Measurements from ENCODE around the gene PATJ. TPM values are rescaled to one million over a fixed set of nuclear protein-coding genes. Genes with fewer than 3 reads are reported as not detected.
A peak's percentile ranks its signal among the peaks of the same experiment; 100 is the strongest.
"Not testable (repeated sequence)": the region's sequence is repeated elsewhere in the genome, so short reads cannot be mapped to it uniquely, and the experiment has no call there.

The PATJ gene
- total RNA-seq, 1 experiment from 2014 or later: 47.3 TPM

DNA sequence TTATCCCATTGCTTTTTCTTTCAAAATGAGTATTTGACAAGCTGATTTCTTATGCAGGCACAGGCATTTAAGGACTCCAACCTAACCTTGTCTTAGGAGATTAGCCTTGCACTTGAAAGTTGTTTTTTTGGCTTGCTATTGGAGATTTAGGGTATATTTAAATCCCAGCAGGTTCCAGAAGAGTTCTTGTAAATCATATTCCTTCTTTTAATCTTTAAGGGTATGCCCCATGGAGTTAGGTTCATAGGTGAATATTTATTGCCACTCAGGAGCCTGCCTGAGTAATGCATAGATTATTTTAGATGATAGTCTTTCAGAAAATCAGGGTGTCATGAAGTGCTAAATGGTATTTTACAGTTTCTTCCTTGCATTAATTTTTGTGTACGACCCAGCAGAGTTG is 146.5 kb downstream of the PATJ start:
- H4K5ac ChIP-seq (ENCODE audit: insufficient read length, low read depth, low read length): no peak overlapping the region
- no peak overlapping the region for H4K91ac ChIP-seq (ENCODE audit: insufficient read length, low read depth, low read length)
- no peak overlapping the region for H3K23ac ChIP-seq (ENCODE audit: insufficient read length, low read depth, low read length)
- H3K4me2 ChIP-seq (ENCODE audit: insufficient read depth, insufficient read length, low read length): no peak overlapping the region
- H3K79me1 ChIP-seq (ENCODE audit: insufficient read depth, low read depth, low read length, poor library complexity, severe bottlenecking): no peaks in the 10 kb centered on the region
- H3K18ac ChIP-seq (ENCODE audit: insufficient read length, low read depth, low read length): no peak overlapping the region
- H3K36me3 Mint-ChIP-seq (ENCODE audit: insufficient read depth in 1 of 3, low read depth in 3 of 3): peaks cover 14 to 48% (median 29%) of the 10 kb centered on the region in 3 experiments; a peak in 6 of 7 replicates
- H3K14ac ChIP-seq (ENCODE audit: insufficient read depth, low read length): no peak overlapping the region
- H3K4ac ChIP-seq (ENCODE audit: low read depth, low read length): no peak overlapping the region
- H3K27me3 Mint-ChIP-seq (ENCODE audit: low read depth): no peaks in the 10 kb centered on the region
- H2AK5ac ChIP-seq (ENCODE audit: insufficient read length, low read length): no peak overlapping the region
- H3K4me1 ChIP-seq (ENCODE audit: insufficient read depth, low read length): no peaks in the 10 kb centered on the region
- H2BK15ac ChIP-seq (ENCODE audit: low read depth, low read length): no peak overlapping the region
- no peak overlapping the region for H3K4me3 Mint-ChIP-seq
- no peak for DNase-seq
- H3K27ac ChIP-seq (ENCODE audit: insufficient read length, low read depth, low read length): no peak overlapping the region
- H3K27ac Mint-ChIP-seq: no peak overlapping the region
- no peaks in the 10 kb centered on the region for H3K9me3 ChIP-seq (ENCODE audit: control insufficient read depth, low read depth, low read length)
- no peak for TF ChIP-seq CTCF (conservative IDR thresholded peaks at IDR 0.05)
- peaks cover 7 to 8% of the 10 kb centered on the region in 2 experiments for H3K4me1 Mint-ChIP-seq
- no peak overlapping the region for H2AFZ ChIP-seq (ENCODE audit: low read length)
- no peaks in the 10 kb centered on the region for H4K20me1 ChIP-seq (ENCODE audit: control insufficient read depth, insufficient read depth, insufficient read length)
- H3K9me3 Mint-ChIP-seq: no peaks in the 10 kb centered on the region
- no peak overlapping the region for H2BK20ac ChIP-seq (ENCODE audit: low read depth, low read length, poor library complexity, severe bottlenecking)
- H3K79me2 ChIP-seq (ENCODE audit: insufficient read depth, low read length): no peaks in the 10 kb centered on the region
- no peak overlapping the region for H3K9ac ChIP-seq (ENCODE audit: extremely low read depth, insufficient read length, low read length)
- H3K27me3 ChIP-seq (ENCODE audit: insufficient read depth, low read length): no peaks in the 10 kb centered on the region
- H4K8ac ChIP-seq (replicated peaks; ENCODE audit: insufficient read length, low read depth, low read length): no peak overlapping the region
- H2BK5ac ChIP-seq (ENCODE audit: insufficient read length, low read length): no peak overlapping the region
- H3K56ac ChIP-seq (ENCODE audit: insufficient read length, low read depth, low read length): no peak overlapping the region
- no peak overlapping the region for H3T11ph ChIP-seq (ENCODE audit: low read length)
- H3K23me2 ChIP-seq (ENCODE audit: insufficient read length, low read depth, low read length, poor library complexity, severe bottlenecking): no peaks in the 10 kb centered on the region
- no peak overlapping the region for H2BK12ac ChIP-seq (ENCODE audit: insufficient read length, low read depth, low read length)
- no peak overlapping the region for H2BK120ac ChIP-seq (ENCODE audit: low read depth, low read length, poor library complexity, severe bottlenecking)
- no CpG with 5 or more reads among the region's 1 CpG for WGBS (ENCODE audit: extremely low coverage, insufficient read length, low lambda C conversion rate)

DNA sequence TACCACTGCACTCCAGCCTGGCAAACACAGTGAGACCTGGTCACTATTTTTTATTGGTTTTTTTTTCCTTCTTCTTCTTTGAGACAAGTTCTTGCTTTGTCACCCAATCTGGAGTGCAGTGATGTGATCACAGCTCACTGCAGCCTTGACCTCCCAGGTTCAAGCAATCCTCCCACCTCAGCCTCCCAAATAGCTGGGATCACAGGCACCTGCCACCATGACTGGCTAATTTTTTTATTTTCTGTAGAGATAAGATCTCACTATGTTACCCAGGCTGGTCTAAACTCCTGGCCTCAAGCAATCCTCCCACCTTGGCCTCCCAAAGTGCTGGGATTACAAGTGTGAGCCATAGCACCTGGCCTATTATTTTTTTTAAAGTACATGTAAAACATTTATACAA is 148.2 kb downstream of the PATJ start:
- not testable (repeated sequence) for H4K8ac ChIP-seq (replicated peaks; ENCODE audit: insufficient read length, low read depth, low read length); H2BK12ac ChIP-seq (ENCODE audit: insufficient read length, low read depth, low read length); H3K18ac ChIP-seq (ENCODE audit: insufficient read length, low read depth, low read length); H3K27ac ChIP-seq (ENCODE audit: insufficient read length, low read depth, low read length); H3K4me1 ChIP-seq (ENCODE audit: insufficient read depth, low read length); DNase-seq; H2BK20ac ChIP-seq (ENCODE audit: low read depth, low read length, poor library complexity, severe bottlenecking); H2BK5ac ChIP-seq (ENCODE audit: insufficient read length, low read length); H3K56ac ChIP-seq (ENCODE audit: insufficient read length, low read depth, low read length); H3K79me2 ChIP-seq (ENCODE audit: insufficient read depth, low read length); H3K4me3 Mint-ChIP-seq; H3K4me2 ChIP-seq (ENCODE audit: insufficient read depth, insufficient read length, low read length); H3K14ac ChIP-seq (ENCODE audit: insufficient read depth, low read length); H3K9ac ChIP-seq (ENCODE audit: extremely low read depth, insufficient read length, low read length); H3K27me3 Mint-ChIP-seq (ENCODE audit: low read depth); H2BK15ac ChIP-seq (ENCODE audit: low read depth, low read length); H3K9me3 ChIP-seq (ENCODE audit: control insufficient read depth, low read depth, low read length); H2AFZ ChIP-seq (ENCODE audit: low read length); H3K23me2 ChIP-seq (ENCODE audit: insufficient read length, low read depth, low read length, poor library complexity, severe bottlenecking); H3K9me3 Mint-ChIP-seq; H3K27me3 ChIP-seq (ENCODE audit: insufficient read depth, low read length); H3K23ac ChIP-seq (ENCODE audit: insufficient read length, low read depth, low read length); H2AK5ac ChIP-seq (ENCODE audit: insufficient read length, low read length); H4K20me1 ChIP-seq (ENCODE audit: control insufficient read depth, insufficient read depth, insufficient read length); H3K4me1 Mint-ChIP-seq; H3K79me1 ChIP-seq (ENCODE audit: insufficient read depth, low read depth, low read length, poor library complexity, severe bottlenecking); H3K4ac ChIP-seq (ENCODE audit: low read depth, low read length); H2BK120ac ChIP-seq (ENCODE audit: low read depth, low read length, poor library complexity, severe bottlenecking); H3T11ph ChIP-seq (ENCODE audit: low read length); H4K91ac ChIP-seq (ENCODE audit: insufficient read length, low read depth, low read length); H4K5ac ChIP-seq (ENCODE audit: insufficient read length, low read depth, low read length)
- H3K27ac Mint-ChIP-seq: peak overlapping the region in 1 of 3 experiments; percentile 41; a peak in 1 of 7 replicates
- H3K36me3 Mint-ChIP-seq (ENCODE audit: insufficient read depth in 1 of 3, low read depth in 3 of 3): peaks cover 20 to 51% (median 30%) of the 10 kb centered on the region in 3 experiments

All from H9 (cell line).